Gastrocnemius medialis (tissue), 4 donors: ENCODE measurements around the gene SYCE3.

Experiments
- POLR2A ChIP-seq, 2 donors: fragments of 450-650 bp; IDR thresholded peaks; one replicate each; pipeline ENCODE4 v1.6.1; 2017; ENCODE audit warnings: antibody characterized with exemption in 2 of 2, mild to moderate bottlenecking in 2 of 2, moderate library complexity in 2 of 2
- TF ChIP-seq, protein P1 (sequence below), 5 experiments: fragments of 450-650 bp in 3 of 5; fragments of 200-600 bp in 2 of 5; sonication (generic) in 2 of 5; IDR thresholded peaks in 4 of 5; conservative IDR thresholded peaks in 1 of 5; 1 replicate in 4 of 5; 2 replicates in 1 of 5; pipeline ENCODE4 v1.5.1; 2016 to 2019; ENCODE audit warnings: antibody characterized with exemption in 5 of 5, mild to moderate bottlenecking in 3 of 5, moderate library complexity in 3 of 5

DNA sequence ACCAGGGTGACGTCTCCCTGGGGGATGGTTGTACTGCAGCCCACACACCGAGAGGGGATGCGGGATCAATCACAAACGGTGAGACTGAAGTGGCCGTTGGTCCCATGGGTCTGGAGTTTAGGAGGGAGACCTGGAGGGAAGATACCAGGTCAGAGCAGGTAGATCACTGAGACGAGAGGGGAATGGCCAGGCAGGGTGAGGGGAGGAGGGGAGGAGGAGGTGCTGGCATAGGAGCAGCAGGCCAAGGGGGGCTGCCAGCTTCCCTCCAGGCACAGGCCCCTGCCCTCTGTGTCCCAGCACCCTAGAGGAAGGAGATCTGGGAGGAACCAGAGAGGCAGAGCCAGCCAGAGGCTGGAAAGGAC lies 44.9 kb upstream of the SYCE3 start:
- TF ChIP-seq, protein P1, sequence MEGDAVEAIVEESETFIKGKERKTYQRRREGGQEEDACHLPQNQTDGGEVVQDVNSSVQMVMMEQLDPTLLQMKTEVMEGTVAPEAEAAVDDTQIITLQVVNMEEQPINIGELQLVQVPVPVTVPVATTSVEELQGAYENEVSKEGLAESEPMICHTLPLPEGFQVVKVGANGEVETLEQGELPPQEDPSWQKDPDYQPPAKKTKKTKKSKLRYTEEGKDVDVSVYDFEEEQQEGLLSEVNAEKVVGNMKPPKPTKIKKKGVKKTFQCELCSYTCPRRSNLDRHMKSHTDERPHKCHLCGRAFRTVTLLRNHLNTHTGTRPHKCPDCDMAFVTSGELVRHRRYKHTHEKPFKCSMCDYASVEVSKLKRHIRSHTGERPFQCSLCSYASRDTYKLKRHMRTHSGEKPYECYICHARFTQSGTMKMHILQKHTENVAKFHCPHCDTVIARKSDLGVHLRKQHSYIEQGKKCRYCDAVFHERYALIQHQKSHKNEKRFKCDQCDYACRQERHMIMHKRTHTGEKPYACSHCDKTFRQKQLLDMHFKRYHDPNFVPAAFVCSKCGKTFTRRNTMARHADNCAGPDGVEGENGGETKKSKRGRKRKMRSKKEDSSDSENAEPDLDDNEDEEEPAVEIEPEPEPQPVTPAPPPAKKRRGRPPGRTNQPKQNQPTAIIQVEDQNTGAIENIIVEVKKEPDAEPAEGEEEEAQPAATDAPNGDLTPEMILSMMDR (IDR thresholded peaks at IDR 0.05 in 4 of 5, conservative IDR thresholded peaks at IDR 0.05 in 1 of 5) = no peak
- no peak for TF ChIP-seq POLR2A (IDR thresholded peaks at IDR 0.05)
